G401 (cell line): ENCODE measurements around the gene CHST6. TPM values are rescaled to one million over a fixed set of nuclear protein-coding genes. Genes with fewer than 3 reads are reported as not detected.
"Not testable (repeated sequence)": the region's sequence is repeated elsewhere in the genome, so short reads cannot be mapped to it uniquely, and the experiment has no call there.

ENCODE experiments used
- DNase-seq: peaks from one replicate; pipeline ENCODE4 v3.0.0-alpha.2; 2015; ENCODE audit warnings: low spot score
- in situ Hi-C: cut with HindIII; loops from 2 replicates; pipeline ENCODE4 v1.10.0; 2016; ENCODE audit warnings: low sequenced_read_pairs, mixed read lengths
- total RNA-seq: library from RNA; depleted of rRNA; stranded (reverse); fragments of >200 nt; shearing (Covaris generic); gene quantifications from 2 replicates; pipeline ENCODE4 v1.2.3, GENCODE V29; 2014; rRNA removed

The CHST6 gene
- 0.31 TPM in 1 of 2 replicates, not detected in the other for total RNA-seq

DNA sequence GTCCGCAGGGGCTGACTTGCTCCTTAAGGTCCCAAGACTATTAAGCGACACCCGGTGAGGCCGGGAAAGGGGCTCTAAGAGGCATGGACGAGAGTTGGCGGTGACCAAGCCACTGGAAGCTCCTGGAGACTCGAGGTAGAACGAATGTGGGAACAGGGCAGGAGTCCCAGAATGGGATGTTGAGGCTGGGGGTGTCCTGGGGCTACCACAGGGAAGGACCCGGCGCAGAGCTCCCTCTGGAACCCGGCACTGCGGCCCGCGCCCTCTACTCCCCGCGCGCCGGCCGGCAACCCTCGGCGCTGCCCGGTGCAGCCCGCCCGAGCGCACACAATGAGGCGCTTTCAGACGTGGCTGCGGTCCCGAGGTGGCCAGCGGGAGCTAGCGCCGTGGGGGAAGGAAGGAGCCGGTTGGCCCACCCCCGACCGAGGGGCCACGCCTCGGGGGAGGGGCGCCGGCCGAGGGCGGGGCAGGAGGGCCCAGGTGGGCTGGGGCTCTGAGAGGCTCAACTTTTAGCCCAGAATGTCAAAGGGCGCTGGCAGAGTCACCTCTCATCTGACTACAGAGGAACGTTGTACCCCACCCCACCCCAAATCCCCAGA lies at the start of gene CHST6:
CHST6 (minus strand) TSS at position 366 of the 599 bp plus-strand sequence. CDS start 15,613 bp downstream, outside the sequence.
- DNase-seq = peak; percentile 68
- in situ Hi-C loops = no loop called here

DNA sequence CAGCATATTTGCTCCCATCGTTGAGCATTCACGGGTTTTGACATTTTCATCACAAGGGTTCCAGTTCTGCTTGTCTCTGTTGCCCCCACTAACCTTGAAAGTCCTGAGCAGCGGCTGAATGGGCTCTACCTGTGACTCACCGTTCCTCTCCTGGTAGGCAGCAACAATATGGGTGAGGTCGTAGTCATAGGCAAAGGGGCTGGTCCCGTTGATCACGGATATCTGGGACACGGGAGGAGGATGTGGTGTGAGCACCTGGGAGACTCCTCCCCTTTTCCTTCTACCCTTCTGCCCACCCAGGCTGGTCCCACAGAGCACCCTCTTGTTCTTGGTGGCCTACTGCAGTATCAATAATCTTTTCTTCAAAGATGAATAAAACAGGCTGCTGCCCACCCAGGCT lies 47.2 kb upstream of the CHST6 start:
- DNase-seq, in situ Hi-C loops: not testable (repeated sequence)

DNA sequence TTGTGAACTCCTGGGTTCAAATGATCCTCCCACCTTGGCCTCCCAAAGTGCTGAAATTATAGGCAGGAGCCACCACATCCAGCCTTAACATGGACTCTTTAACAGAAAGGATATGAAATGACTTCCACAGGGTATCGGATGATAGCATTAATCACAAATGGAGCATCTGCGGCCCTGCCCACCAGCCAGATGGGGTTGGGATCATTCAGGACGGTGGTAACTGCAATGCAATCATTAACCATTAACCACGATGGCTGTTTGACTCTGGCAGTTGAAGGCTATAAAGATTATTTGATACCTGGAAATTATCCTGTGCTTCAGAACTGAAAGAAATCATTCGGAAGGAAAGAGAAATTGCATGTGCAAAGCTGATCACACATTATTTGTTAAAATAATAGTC lies 46.0 kb upstream of the CHST6 start:
- in situ Hi-C loops = no loop called here
- no peak for DNase-seq

- in situ Hi-C loops = not testable (repeated sequence)
- DNase-seq = peak; percentile 23
These were observed 43.8 kb upstream of the CHST6 start for GRCh38 chr16:75538882-75539565.

GRCh38 chr16:75537776-75538175 lies 42.5 kb upstream of the CHST6 start:
- in situ Hi-C loops = no loop called here

DNA sequence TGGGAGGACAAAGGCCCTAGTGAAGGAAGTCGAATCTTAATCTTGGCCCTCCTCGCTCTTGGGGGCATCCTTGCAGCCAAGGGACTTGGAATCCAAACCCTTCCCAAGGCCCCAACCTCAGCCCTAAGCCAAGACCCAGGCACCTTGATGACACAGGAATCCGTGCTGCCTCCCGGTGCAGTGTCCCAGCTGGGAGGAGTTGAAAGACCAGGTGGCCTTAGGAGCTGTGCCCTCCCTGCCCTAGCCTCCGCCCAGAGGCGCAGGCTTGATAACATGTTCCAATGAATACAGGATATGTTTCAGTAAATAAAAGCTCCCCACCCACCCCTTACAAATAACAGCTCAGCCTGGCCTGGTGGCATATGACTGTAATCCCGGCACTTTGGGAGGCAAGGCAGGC lies 40.7 kb upstream of the CHST6 start, which contains the start of gene CHST5:
CHST5 (minus strand) TSS at position 208 of the 400 bp plus-strand sequence. CDS start 5,724 bp downstream, outside the sequence.
- in situ Hi-C loops = no loop called here
- DNase-seq = no peak

More at GRCh38 chr16:75537776-75538175, 42.5 kb upstream of the CHST6 start:
- DNase-seq = no peak

GRCh38 chr16:75535211-75535843 lies 40.1 kb upstream of the CHST6 start:
- DNase-seq = no peak
- in situ Hi-C loops = no loop called here

DNA sequence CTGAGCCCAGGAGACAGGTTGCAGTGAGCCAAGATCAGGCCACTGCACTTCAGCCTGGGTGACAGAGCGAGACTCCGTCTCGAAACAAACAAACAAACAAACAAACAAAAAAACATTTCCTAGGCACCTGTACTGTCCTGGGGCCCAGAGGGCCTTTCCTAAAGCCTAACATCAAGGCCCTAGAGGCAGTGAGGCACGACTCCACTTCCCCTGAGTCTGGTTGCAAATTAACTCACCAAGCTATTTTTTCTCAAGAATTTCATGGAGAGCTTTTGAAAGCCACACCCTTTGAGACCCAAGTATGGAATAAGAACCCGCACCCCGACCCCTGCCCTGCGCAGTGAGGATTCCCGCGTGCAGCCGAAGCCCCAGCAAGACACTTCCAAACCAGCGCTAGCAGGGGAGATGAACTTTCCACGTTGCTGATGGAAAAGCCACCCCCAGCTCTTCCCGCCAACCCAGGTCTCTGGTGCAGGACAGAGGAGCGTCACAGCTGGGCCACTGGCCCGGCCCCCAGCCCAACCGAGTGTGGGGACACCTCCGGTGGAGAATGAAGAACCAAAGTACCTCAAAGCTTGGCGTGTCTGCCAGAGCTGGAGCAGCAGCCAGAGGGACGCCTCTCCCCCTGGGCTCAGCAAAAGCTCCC lies 39.4 kb upstream of the CHST6 start:
- DNase-seq = no peak
- in situ Hi-C loops = no loop called here

DNA sequence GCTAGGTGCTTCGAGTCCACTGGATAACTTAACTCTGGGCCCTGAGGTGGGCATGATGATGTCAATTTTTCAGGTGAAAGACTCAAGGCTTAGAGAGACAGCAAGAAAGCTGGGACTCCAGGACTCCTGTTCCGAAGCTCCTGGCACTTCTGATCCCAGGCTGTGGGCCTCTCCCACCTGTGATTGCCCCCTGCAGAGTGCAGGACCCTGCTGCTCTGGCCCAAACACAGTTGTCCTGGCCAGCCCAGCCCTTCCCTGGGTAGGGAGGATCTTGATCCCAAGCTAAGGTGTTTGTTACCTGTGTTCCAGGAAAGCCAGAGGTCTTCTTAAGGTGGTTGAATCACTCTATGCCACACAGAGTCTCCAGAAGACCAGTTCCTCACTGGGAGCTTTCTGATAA lies 37.5 kb upstream of the CHST6 start:
- in situ Hi-C loops = no loop called here
- no peak for DNase-seq

DNA sequence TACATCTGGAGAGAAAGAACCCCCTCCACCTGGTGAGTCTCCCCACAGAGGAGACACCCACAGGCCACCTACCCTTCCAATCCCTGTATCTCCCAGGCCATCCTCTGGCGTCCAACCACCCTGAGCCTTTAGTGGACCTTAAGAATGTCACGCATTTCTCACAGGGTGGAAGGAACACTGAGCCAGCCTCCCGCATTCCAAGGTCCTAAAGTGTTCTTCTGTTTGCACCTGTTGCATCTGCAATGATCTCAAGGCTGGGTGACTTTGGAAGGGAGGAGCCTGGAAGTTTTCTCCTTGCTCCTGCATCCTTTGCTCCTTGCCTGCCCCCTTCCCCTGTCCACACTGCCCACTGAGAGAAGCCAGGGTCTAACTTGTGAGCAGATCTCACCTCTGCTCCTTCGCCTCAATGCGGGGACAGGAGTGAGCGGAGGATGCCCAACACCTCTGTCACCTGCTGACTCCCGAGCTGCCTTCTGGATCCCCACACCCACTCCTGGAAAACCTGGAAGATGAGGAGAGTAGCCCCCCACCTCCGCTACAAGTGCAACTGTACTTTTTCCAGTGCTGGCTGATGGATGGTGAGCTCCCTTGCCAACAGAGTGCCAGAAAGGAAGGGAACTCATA lies 37.0 kb upstream of the CHST6 start:
- DNase-seq = no peak
- in situ Hi-C loops = no loop called here

- DNase-seq = no peak
- in situ Hi-C loops = no loop called here
These were observed 34.7 kb upstream of the CHST6 start for GRCh38 chr16:75529959-75530358.

- no peak for DNase-seq
- in situ Hi-C loops = no loop called here
These were observed 34.0 kb upstream of the CHST6 start for GRCh38 chr16:75529056-75529905.

DNA sequence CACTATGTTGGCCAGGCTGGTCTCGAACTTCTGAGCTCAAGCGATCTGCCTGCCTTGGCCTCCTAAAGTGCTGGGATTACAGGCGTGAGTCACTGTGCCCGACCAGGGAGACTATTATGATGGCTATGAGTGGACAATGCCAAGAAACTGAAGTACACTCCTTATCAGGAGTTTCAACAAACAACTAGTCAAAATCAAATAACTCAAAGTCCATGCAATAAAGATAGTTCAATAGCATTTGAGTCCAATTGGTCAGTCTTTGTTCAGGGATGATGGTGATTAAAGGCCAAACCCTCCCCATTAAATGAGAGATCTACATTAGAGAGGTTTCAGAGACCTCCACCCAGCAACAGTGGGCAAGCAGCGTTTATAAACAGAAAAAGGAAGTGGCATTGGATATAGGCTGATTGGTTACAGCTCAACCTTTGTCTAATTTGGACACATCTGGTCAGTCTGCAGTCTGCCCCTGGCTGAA lies 32.6 kb upstream of the CHST6 start:
- no peak for DNase-seq
- in situ Hi-C loops = no loop called here

DNA sequence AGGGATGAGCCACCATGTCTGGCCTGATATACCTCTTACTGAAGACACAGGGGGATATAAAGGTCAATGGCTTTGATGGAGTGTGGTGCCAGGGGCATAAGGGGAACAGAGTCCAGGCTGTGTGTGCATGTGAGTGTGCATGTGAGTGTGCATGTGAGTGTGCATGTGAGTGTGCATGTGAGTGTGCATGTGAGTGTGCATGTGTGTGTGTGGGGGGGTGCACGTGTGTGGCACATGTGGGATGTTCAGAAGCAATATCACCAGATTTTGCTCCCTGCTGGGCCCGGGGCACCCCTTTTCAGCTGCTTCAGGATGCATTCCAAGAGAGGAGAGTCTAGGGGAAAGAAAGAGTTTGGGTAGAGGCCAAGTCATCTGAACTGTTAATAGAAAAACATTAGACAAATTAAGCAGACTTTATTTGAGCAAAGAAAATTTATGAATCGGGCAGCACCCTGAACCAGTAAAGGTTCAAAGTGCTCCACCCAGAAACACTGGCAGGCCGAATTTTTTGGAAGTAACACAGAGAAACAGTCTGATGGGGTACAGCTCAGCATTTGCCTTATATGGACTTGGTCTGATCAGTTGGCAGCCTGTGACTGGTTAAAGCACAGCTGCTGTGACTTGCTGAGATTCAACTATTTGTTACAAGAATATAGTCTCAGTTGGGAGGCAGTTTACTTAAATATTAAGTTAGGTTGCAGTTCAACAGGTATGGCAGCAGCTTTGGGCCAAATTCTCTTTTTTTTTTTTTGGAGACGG lies 31.0 kb upstream of the CHST6 start:
- no peak for DNase-seq
- in situ Hi-C loops = no loop called here

DNA sequence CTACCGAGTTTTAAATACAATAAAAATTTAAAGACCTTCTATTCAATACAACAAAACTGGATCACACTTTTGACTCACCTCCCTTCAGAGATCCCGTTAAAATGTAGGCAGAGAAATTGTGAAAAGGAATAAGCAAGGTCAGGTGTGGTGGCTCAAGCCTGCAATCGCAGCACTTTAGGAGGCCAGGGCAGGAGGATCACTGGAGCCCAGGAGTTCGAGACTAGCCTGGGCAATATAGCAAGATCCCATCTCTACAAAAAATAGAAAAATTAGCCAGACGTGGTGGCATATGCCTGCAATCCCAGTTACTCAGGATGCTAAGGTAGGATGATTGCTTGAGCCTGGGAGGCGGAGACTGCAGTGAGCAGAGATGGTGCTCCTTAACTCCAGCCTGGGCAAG lies 23.9 kb upstream of the CHST6 start:
- in situ Hi-C loops = no loop called here
- DNase-seq = no peak

- peak; percentile 65 for DNase-seq
- in situ Hi-C loops = not testable (repeated sequence)
These were observed 21.1 kb upstream of the CHST6 start for GRCh38 chr16:75516189-75516966.

DNA sequence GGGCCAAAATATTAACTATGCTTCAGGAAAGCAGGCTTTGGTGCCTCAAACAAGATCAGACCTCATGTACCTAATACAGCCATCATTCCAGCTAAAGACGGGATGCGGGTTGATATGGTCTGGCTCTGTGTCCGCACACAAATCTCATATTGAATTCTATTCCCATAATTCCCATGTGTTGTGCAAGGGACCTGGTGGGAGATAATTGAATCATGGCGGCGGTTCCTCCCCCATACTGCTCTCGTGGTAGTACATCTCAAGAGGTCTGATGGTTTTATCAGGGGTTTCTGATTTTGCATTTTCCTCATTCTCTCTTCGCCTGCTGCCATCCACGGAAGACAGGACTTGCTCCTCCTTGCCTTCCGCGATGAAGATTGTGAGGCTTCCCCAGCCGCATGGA lies 19.1 kb upstream of the CHST6 start:
- no peak for DNase-seq
- in situ Hi-C loops = no loop called here
